MM.1S (cell line): ENCODE results near the gene TMEM59.

Source experiments
- CTCF ChIP-seq: fragments of 300-600 bp; sonication (generic); IDR thresholded peaks from 2 replicates; pipeline ENCODE4 v1.5.1; 2016; ENCODE audit warnings: antibody characterized with exemption, low read length, mixed read lengths
- EZH2 ChIP-seq: fragments of 300-600 bp; sonication (generic); optimal IDR thresholded peaks from 2 replicates; pipeline ENCODE3; 2017; ENCODE audit warnings: low read depth, mild to moderate bottlenecking, antibody characterized with exemption, low read length, mixed read lengths

DNA sequence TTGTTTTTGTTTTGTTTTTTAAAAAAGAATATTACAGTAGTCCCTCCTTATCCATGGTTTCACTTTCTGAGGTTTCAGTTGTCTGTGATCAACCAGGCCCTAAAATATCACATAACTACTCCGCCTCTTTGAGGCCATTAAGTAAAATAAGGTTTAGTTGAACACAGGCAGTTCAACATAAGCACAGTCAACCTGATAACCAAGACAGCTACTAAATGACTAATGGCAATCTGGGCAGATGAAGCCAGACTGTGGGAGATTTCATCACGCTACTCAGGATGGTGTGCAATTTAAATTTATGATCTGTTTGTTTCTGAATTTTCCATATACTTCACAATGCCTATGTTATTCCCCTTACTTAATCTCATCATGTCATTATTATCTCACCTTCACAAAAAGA lies 65.1 kb downstream of the TMEM59 start:
- TF ChIP-seq CTCF, result no peak
- no peak for TF ChIP-seq EZH2
